Stimulated activated CD4-positive, alpha-beta T cell treated with anti-CD3 and anti-CD28 coated beads, Interleukin-15, amount 100 ng/mL, for 1 hour (primary cell): ENCODE data around the gene SPPL3.

ENCODE experiments used
- DNase-seq, 2 donors: peaks; one replicate each; pipeline ENCODE4 v3.0.0-alpha.2; 2020; ENCODE audit warnings: low read depth in 1 of 2, low spot score in 1 of 2

Gene SPPL3

GRCh38 chr12:120787889-120788288 is 116.3 kb downstream of the SPPL3 start:
- DNase-seq: no peak

DNA sequence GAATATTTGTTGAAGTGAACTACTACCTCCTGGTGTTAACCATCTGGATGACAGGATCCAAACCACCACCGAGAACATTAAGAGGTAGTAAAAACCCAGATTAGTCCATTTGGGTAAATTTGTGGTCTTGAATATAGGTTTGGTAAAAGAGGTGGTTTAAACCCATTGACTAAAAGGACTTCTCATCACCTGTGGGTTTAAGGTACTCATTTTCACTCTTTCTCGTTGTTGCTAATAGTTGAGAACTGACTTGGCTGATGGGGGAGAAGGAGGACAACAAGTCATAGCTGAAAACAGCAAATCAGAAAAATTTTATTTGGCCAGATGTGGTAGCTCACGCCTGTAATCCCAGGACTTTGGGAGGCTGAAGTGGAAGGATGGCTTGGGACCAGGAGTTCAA is 119.4 kb downstream of the SPPL3 start:
- DNase-seq: no peak

DNA sequence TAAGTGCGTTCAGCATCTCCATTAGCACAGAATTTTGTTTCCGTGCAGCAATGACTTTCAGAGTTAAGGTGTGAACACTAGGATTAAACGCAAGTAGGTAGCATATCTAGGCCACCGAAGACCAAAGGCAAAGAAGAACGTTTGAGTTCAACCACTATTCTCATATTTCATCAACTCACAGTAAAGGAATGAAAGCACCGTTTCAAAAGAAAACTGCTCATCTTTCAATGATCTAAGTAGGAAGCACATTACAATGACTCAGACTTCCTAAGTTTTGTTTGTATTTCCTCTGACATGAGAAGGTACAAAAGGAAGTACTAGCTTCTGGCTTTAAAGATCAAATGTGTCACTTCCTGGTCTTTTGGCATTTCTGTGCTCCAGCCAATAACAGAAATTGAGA is 121.0 kb downstream of the SPPL3 start:
- no peak for DNase-seq

- no peak for DNase-seq
Measured at GRCh38 chr12:120775862-120776552, 128.2 kb downstream of the SPPL3 start.

- no peak for DNase-seq
Measured at GRCh38 chr12:120774169-120774916, 129.8 kb downstream of the SPPL3 start.

DNA sequence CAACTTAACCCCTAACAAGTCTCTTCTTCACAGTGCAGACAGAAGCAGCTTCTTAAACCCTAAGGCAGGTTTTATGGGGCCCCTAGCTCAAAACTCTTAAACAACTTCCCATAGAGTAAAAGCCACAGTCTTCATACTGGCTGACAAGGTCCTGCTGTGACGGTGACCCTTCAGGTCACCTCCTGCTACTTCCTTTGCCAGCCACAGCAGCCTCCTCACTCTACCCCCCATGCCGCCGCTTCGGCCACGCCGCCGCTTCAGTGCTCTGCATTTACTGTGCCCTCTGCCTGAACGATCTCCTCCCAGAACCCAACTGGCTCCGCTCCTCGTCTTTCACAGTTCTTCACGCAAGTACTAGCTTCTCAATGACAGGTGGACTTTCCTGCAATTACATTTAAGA is 133.1 kb downstream of the SPPL3 start:
- no peak for DNase-seq

GRCh38 chr12:120767071-120768024 is 136.8 kb downstream of the SPPL3 start:
- DNase-seq: no peak

- no peak for DNase-seq
Measured at GRCh38 chr12:120766566-120766965, 137.6 kb downstream of the SPPL3 start.

DNA sequence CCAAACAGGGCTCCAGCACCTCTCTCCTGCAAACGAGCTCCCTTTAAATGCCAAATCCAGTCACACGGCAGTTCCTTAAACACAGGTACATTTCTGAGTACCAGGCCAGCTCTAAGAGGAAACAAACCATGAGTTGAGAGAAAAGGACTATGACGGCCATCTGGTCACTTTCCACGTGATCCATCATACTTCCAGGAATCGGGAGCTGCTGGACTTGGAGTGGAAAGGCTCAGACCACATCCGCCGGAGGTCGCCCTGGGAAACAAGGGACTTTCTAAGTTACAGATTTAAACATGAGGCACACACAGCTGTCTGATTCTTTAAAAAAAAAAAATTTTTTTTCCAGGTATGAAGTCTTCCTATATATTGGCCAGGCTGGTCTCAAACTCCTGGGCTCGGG is 139.3 kb downstream of the SPPL3 start:
- no peak for DNase-seq

DNA sequence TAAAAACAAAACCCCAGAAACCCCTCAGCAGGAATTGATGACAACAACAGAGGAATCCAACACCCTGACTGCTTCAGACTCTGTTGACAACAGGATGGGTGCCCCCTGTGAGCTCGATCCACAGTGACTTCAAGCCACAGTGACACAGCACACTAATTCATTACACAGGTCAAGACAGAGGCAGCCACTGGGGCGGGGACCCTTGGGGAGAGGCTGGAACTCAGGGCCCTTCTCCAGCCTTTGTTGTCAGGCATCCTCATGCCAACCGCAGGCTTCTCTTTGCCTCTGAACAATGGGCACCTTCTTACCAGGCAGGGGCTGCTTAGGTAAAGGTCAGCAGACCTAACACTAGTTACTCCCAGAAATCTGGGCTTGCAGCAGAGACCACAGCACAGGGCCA is 140.9 kb downstream of the SPPL3 start:
- no peak for DNase-seq

GRCh38 chr12:120762086-120762485 is 142.1 kb downstream of the SPPL3 start:
- no peak for DNase-seq

GRCh38 chr12:120761519-120761934 is 142.6 kb downstream of the SPPL3 start:
- no peak for DNase-seq

- DNase-seq: no peak
Measured at GRCh38 chr12:120760349-120761254, 143.6 kb downstream of the SPPL3 start.

DNA sequence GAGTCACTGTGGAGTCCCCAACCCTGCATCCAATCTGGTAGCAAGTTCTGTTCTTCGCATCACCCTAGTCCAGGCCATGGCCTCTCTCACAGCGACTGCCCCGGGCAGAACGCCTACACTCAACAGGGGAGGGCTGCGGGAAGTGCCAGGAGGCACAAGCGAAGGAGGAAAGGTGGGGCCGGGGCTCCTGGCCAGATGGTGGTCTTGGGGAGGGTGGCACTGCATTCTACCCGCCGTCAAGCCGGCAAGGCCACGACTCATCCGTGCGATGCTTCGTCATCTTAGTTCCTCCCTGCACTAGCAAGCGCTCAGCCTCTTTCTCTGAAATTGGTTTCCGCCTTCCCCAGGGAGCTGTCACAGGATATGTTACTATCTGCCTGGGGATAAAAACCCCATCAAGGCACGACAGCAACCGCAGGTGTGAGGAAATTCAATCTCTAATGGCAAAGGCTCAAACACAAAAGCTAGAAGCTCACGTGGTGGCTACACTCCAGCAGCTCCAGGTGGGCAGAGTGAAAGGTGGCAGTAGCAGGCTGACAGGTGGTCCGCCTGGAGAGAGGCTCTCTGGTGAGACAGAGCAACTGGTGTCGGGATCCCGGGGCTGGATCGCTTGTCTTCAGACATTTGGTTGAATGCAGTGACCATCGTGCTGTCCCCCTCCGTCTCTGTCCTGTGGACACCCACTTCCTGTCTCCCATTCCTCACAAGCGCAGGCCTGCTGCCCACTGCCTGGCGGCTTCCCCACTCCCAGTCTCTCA is 144.4 kb downstream of the SPPL3 start:
- DNase-seq: no peak

GRCh38 chr12:120758798-120759590 is 145.2 kb downstream of the SPPL3 start:
- no peak for DNase-seq

DNA sequence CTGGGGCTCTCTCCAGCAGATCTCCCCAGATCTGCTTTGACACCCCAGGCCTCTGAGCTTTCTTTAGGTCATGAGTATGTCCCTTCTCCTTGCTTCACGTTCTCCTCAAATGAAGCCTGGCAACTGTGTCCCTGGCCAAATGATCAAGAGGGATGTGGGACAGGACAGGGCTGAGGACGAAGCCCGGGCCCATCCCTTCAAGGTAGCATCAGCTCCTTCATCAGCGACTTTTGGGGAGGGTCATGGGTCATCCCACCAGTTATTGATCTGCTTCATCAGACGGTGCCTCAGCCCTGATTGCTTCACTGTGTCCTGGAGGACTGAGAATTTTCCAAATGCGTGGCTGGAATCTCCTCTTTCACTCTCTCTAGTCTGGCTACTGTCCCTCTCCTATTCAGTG is 146.2 kb downstream of the SPPL3 start:
- DNase-seq: no peak

GRCh38 chr12:120757226-120757742 is 146.9 kb downstream of the SPPL3 start:
- DNase-seq: no peak

DNA sequence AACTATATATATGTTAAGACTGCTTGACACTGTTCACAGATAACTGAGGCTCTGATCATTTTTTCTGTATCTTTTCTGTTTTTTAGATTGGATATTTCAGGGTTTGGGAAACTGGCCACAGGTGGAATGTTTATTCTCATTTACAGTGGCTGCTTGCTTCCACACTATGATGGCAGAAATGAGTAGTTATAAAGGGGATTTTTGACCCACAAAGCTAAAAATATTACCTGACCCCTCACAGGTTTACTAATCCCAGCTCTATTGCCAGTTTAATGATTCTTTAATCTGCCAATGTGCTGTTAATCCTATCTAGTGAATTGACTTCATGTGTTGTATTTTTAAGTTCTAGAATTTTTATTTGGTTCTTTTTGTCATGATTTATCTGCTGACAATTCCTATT is 148.9 kb downstream of the SPPL3 start:
- no peak for DNase-seq

DNA sequence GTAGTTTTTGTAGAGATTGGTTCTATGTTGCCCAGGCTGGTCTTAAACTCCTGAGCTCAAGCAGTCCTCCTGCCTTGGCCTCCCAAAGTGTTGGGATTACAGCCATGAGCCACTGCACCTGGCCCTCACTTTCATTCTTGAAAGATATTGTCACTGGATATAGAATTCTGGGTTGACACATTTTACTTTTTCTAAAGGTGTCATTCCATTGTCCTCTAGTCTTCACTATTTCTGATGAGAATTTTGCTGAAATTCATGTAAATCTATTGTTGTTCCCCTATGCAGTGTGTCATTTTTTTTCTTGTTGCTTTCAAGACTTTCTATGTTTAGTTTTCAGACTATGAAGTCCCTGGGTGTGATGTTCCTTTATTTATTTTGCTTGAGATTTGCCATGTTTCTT is 149.4 kb downstream of the SPPL3 start:
- no peak for DNase-seq
